ENCODE data around the gene POLR3C. TPM values are rescaled to one million over a fixed set of nuclear protein-coding genes. Genes with fewer than 3 reads are reported as not detected.

POLR3C gene
- total and polyA plus RNA-seq, 2 experiments from 2014 or later = 15.1 to 23.9 TPM

DNA sequence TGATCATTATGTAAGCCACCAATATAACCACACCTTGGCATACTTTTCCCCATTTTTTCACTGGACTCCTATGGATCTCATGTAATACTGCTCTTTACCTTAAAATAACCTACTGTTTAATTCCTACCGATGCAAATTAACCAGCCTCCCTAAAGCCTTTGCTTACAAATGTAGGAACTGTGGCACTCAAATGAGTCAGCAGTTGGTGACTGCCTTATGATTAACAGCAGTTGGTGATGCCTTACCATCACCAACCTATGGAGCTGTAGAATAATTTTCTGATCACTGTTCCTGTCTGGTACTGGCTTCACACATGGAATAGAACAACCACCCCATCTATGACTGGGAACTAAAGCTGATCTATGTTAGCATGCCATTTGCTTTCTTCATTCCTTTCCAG lies 13.7 kb downstream of the POLR3C start:
- Histone ChIP-seq H3K4me3 (no peak overlapping the region), H3K27me3 (ENCODE audit: insufficient read depth) (no peaks in the 10 kb centered on the region), H3K9me2 (ENCODE audit: insufficient read depth) (no peaks in the 10 kb centered on the region), H3K27ac (ENCODE audit: low read depth) (no peak overlapping the region), H3K36me3 (ENCODE audit: insufficient read depth) (peaks cover 62% of the 10 kb centered on the region), H3K4me2 (no peak overlapping the region), H3F3A (replicated peaks; ENCODE audit: low read depth) (peaks cover 3% of the 10 kb centered on the region; the same call in 1 of the 2 replicates), H3K79me2 (replicated peaks; ENCODE audit: insufficient read depth) (no peaks in the 10 kb centered on the region), H3K4me1 (ENCODE audit: insufficient read depth) (no peaks in the 10 kb centered on the region), H4K20me1 (replicated peaks; ENCODE audit: insufficient read depth) (no peaks in the 10 kb centered on the region; the same call in 1 of the 2 replicates), H2AFZ (no peak overlapping the region)
- ATAC-seq (no peak), DNase-seq (ENCODE audit: low spot score) (no peak)
- no peak for TF ChIP-seq STAT1 (IDR thresholded peaks at IDR 0.05; ENCODE audit: unreplicated experiment)
- H3K4me3 Mint-ChIP-seq = no peak overlapping the region
- no peaks in the 10 kb centered on the region for H3K27me3 Mint-ChIP-seq (ENCODE audit: insufficient read depth, low read depth, poor library complexity)
- H3K4me1 Mint-ChIP-seq = no peaks in the 10 kb centered on the region
- no peaks in the 10 kb centered on the region for H3K9me3 Mint-ChIP-seq
- H3K36me3 Mint-ChIP-seq (ENCODE audit: low read depth) = peaks cover 79% of the 10 kb centered on the region
- no peak overlapping the region for H3K27ac Mint-ChIP-seq

DNA sequence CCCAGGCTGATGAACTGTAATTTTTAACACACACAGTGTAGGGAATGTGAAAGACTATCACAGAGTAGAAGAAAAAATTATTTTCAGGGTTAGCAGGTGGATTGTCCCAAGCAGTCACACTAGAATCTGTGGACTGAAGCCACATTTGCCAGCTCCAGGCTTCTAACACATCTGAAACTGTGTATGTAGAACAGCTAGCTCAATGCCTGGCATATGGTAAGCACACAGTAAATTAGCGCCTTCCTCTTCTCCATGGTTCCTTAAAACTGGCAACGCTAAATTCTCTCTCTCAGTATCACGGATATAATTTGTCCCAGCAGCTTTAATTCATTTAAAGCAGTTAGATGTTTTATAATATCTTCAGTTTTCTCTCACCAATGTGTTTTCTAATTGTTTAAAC lies 19.0 kb downstream of the POLR3C start:
- Histone ChIP-seq H3K79me2 (replicated peaks; ENCODE audit: insufficient read depth) (no peaks in the 10 kb centered on the region), H3K27ac (ENCODE audit: low read depth) (no peak overlapping the region), H3F3A (replicated peaks; ENCODE audit: low read depth) (peaks cover 13% of the 10 kb centered on the region), H3K27me3 (ENCODE audit: insufficient read depth) (no peaks in the 10 kb centered on the region), H3K4me3 (no peak overlapping the region), H3K4me2 (no peak overlapping the region), H3K36me3 (ENCODE audit: insufficient read depth) (peaks cover 30% of the 10 kb centered on the region), H3K9me2 (ENCODE audit: insufficient read depth) (no peaks in the 10 kb centered on the region), H2AFZ (no peak overlapping the region), H4K20me1 (replicated peaks; ENCODE audit: insufficient read depth) (no peaks in the 10 kb centered on the region; the same call in 1 of the 2 replicates), H3K4me1 (ENCODE audit: insufficient read depth) (no peaks in the 10 kb centered on the region; the same call in 1 of the 2 replicates)
- Mint-ChIP-seq H3K36me3 (ENCODE audit: low read depth) (peaks cover 45% of the 10 kb centered on the region), H3K4me3 (no peak overlapping the region), H3K4me1 (peaks cover 5% of the 10 kb centered on the region; the same call in 1 of the 3 replicates), H3K27me3 (ENCODE audit: insufficient read depth, low read depth, poor library complexity) (no peaks in the 10 kb centered on the region), H3K9me3 (no peaks in the 10 kb centered on the region), H3K27ac (no peak overlapping the region)
- DNase-seq (ENCODE audit: low spot score) (no peak), ATAC-seq (no peak)
- TF ChIP-seq, protein P1, sequence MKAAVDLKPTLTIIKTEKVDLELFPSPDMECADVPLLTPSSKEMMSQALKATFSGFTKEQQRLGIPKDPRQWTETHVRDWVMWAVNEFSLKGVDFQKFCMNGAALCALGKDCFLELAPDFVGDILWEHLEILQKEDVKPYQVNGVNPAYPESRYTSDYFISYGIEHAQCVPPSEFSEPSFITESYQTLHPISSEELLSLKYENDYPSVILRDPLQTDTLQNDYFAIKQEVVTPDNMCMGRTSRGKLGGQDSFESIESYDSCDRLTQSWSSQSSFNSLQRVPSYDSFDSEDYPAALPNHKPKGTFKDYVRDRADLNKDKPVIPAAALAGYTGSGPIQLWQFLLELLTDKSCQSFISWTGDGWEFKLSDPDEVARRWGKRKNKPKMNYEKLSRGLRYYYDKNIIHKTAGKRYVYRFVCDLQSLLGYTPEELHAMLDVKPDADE (IDR thresholded peaks at IDR 0.05) = no peak
- TF ChIP-seq, protein P2, sequence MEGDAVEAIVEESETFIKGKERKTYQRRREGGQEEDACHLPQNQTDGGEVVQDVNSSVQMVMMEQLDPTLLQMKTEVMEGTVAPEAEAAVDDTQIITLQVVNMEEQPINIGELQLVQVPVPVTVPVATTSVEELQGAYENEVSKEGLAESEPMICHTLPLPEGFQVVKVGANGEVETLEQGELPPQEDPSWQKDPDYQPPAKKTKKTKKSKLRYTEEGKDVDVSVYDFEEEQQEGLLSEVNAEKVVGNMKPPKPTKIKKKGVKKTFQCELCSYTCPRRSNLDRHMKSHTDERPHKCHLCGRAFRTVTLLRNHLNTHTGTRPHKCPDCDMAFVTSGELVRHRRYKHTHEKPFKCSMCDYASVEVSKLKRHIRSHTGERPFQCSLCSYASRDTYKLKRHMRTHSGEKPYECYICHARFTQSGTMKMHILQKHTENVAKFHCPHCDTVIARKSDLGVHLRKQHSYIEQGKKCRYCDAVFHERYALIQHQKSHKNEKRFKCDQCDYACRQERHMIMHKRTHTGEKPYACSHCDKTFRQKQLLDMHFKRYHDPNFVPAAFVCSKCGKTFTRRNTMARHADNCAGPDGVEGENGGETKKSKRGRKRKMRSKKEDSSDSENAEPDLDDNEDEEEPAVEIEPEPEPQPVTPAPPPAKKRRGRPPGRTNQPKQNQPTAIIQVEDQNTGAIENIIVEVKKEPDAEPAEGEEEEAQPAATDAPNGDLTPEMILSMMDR (conservative IDR thresholded peaks at IDR 0.05; ENCODE audit: low read depth in 2 of 2) = no peak
- TF ChIP-seq JUNB (IDR thresholded peaks at IDR 0.05; ENCODE audit: unreplicated experiment) (no peak), EZH2 (IDR thresholded peaks at IDR 0.05; ENCODE audit: low read depth, unreplicated experiment) (no peak), STAT1 (IDR thresholded peaks at IDR 0.05; ENCODE audit: unreplicated experiment) (no peak), ZNF331 (CRISPR knock-in tag; IDR thresholded peaks at IDR 0.05; ENCODE audit: low read depth) (no peak), ZNF114 (CRISPR knock-in tag; IDR thresholded peaks at IDR 0.05) (no peak), POLR2AphosphoS5 (IDR thresholded peaks at IDR 0.05; ENCODE audit: low read depth) (no peak)
- TF ChIP-seq, protein P3, sequence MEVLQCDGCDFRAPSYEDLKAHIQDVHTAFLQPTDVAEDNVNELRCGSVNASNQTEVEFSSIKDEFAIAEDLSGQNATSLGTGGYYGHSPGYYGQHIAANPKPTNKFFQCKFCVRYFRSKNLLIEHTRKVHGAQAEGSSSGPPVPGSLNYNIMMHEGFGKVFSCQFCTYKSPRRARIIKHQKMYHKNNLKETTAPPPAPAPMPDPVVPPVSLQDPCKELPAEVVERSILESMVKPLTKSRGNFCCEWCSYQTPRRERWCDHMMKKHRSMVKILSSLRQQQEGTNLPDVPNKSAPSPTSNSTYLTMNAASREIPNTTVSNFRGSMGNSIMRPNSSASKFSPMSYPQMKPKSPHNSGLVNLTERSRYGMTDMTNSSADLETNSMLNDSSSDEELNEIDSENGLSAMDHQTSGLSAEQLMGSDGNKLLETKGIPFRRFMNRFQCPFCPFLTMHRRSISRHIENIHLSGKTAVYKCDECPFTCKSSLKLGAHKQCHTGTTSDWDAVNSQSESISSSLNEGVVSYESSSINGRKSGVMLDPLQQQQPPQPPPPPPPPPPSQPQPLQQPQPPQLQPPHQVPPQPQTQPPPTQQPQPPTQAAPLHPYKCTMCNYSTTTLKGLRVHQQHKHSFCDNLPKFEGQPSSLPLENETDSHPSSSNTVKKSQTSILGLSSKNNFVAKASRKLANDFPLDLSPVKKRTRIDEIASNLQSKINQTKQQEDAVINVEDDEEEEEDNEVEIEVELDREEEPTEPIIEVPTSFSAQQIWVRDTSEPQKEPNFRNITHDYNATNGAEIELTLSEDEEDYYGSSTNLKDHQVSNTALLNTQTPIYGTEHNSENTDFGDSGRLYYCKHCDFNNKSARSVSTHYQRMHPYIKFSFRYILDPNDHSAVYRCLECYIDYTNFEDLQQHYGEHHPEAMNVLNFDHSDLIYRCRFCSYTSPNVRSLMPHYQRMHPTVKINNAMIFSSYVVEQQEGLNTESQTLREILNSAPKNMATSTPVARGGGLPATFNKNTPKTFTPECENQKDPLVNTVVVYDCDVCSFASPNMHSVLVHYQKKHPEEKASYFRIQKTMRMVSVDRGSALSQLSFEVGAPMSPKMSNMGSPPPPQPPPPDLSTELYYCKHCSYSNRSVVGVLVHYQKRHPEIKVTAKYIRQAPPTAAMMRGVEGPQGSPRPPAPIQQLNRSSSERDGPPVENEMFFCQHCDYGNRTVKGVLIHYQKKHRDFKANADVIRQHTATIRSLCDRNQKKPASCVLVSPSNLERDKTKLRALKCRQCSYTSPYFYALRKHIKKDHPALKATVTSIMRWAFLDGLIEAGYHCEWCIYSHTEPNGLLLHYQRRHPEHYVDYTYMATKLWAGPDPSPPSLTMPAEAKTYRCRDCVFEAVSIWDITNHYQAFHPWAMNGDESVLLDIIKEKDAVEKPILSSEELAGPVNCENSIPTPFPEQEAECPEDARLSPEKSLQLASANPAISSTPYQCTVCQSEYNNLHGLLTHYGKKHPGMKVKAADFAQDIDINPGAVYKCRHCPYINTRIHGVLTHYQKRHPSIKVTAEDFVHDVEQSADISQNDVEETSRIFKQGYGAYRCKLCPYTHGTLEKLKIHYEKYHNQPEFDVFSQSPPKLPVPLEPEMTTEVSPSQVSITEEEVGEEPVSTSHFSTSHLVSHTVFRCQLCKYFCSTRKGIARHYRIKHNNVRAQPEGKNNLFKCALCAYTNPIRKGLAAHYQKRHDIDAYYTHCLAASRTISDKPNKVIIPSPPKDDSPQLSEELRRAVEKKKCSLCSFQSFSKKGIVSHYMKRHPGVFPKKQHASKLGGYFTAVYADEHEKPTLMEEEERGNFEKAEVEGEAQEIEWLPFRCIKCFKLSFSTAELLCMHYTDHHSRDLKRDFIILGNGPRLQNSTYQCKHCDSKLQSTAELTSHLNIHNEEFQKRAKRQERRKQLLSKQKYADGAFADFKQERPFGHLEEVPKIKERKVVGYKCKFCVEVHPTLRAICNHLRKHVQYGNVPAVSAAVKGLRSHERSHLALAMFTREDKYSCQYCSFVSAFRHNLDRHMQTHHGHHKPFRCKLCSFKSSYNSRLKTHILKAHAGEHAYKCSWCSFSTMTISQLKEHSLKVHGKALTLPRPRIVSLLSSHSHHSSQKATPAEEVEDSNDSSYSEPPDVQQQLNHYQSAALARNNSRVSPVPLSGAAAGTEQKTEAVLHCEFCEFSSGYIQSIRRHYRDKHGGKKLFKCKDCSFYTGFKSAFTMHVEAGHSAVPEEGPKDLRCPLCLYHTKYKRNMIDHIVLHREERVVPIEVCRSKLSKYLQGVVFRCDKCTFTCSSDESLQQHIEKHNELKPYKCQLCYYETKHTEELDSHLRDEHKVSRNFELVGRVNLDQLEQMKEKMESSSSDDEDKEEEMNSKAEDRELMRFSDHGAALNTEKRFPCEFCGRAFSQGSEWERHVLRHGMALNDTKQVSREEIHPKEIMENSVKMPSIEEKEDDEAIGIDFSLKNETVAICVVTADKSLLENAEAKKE (CRISPR knock-in tag; IDR thresholded peaks at IDR 0.05) = no peak

Data from GM23338 (cell line).